Forelimb muscle (tissue), 1 donor: ENCODE results near the gene AP3D1. TPM values are rescaled to one million over a fixed set of nuclear protein-coding genes. Genes with fewer than 3 reads are reported as not detected.

Experiments used
- DNase-seq: peaks from one replicate; pipeline ENCODE4 v3.0.0-alpha.2; 2013; ENCODE audit warnings: low read depth
- polyA plus RNA-seq: library from polyadenylated mRNA; unstranded; fragments of 120-200 nt; gene quantifications from one replicate; pipeline ENCODE4 v1.2.1, GENCODE V29; 2013; ENCODE audit not compliant: insufficient read length

Gene AP3D1
- polyA plus RNA-seq, 1 donor, result 53.5 TPM

DNA sequence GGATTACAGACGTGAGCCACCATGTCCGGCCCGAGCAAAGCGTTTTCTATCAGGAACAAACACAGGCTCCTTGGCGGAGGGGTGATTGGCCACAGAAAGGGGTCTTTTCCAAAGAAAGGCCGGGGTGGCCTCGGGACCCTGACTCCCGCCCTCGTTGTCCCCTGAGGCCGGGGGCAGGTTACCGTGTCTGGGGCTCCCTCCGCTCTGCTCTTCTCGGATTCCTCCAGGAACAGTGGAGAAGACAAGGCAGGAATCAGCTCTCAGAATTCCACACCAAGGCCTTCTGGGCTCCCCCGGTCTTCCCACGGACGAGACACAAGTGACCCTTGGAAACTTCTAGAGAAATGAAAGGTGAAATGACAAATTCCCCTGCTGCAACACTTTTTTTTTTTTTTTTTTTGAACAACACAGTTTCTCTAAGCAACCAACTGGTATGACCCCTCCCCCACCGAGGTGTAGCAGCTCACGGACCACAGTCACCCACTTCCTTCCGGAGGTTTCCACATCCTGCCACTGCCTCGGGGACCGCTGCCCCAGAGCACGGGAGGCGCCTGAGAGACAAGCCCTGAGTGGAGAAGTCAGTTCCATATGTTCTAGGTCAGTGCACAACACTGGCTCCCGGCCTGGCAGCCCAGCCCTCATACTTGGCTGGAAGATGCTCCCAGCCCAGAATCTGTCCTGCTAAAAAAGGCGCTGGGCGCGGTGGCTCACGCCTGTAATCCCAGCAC, 66.2 kb downstream of the AP3D1 start:
- no peak for DNase-seq

DNA sequence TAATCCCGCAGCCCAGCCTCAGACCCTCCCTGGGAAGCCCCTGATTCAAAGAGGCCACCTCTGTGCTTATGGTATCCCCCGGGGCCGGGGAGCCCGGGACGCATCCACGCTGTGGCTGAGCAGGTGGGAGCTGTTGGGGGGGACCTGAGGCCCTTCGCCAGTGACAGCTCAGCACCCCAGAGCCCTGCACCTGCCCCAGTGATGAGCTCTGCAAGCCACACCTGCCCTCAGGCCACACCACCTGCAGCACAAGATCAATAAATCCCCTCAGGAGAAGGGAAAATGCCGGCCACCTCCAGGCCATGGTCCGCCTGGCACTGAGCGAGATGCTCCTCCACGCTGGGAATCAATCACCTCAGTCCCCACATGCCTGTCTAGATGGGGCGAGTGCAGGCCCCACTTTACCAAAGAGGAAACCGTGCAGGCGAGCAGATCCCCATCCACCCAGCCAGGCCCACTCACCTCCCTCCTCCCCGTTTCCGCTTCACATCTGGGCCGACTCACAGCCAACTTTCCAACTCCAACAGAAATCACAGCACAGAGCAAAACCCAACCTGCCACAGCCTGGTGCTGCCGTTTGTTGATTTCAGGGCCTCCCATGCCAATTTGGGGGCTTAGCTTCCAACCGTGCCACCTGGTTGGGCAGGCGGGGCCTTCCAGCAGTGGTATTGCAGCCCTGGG, 68.1 kb downstream of the AP3D1 start:
- DNase-seq, result no peak

DNA sequence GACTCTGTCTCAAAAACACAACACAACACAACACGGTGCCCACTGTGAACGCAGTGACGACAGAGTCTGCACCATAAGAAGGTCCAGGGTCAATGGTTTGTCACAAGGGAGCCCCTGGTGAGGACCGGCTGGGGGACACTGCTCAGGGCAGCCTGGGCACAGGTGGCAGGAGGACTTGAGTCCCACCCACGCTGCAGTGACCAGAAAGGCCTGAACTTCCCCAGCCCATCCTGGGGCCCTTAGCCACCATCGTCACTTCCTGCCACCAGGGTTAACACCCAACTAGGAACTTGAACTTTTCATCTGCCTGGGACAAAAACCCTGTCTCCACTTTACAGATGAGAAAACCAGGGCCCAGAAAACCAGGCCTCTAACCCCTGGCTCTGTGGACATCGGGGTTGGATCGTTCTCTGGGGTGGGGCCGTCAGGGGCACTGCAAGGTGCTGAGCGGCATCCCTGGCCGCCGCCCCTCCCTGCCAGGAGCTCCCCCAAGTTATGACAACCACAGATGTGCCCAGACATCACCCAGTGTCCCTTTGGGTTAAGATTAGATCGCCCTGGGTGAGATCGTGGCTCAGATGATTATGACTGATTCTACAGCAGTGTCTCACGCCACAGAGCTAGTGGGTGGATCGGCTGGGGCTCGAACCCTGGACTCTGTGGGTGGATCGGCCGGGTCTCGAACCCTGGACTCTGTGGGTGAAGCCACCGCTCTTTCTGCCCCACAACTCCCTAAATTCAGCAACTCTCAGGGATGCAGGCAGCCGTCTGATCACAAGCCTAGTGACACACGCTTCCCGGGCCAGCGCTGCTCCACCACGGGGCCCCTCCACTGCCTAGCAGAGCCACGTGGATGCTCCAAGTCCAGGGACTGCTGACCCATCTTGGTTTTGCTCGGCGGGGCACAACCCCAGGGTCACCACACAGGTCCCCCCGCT, 69.2 kb downstream of the AP3D1 start:
- no peak for DNase-seq

DNA sequence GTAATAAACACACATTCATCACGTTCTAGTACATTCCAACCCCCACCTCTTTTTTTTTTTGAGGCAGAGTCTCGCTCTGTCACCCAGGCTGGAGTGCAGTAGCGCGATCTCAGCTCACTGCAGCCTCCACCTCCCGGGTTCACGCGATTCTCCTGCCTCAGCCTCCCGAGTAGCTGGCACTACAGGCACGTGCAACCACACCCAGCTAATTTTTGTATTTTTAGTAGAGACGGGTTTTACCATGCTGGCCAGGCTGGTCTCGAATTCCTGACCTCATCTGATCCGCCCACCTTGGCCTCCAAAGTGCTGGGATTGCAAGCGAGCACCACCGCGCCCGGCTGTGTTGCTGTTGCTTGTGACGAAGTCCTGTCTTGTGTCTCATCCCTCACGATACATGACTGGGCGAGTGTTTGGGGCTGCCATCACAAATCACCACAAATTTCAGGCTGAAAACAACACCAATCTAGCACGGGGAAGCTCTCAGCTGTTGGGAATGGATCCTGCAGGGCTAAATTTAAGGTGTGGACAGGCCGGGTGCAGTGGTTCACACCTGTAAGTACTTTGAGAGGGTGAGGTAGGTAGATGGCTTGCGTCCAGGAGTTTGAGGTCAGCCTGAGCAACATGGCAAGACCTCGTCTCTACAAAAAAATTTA, 70.9 kb downstream of the AP3D1 start:
- DNase-seq, result no peak

DNA sequence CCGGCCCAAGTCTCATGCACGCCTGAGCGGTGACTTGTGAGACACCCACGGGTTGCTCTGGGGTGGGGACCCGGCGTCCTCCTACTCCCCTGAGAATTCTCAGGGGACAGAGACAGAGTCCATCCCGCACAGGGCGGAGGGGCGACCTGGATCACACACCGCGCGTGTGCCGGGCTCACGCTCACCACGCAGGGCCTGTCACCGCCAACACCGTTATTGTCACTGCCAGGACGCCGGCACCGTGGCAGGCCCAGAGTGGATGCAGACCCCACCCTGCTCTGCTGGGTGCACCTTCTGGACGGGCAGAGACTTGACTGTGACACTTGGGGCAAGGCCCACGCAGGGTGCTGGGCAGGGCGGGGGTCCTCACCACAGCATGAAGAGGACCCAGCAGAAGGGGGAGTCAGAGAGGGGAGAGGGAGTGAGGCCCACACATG, 71.5 kb downstream of the AP3D1 start:
- DNase-seq, result no peak

DNA sequence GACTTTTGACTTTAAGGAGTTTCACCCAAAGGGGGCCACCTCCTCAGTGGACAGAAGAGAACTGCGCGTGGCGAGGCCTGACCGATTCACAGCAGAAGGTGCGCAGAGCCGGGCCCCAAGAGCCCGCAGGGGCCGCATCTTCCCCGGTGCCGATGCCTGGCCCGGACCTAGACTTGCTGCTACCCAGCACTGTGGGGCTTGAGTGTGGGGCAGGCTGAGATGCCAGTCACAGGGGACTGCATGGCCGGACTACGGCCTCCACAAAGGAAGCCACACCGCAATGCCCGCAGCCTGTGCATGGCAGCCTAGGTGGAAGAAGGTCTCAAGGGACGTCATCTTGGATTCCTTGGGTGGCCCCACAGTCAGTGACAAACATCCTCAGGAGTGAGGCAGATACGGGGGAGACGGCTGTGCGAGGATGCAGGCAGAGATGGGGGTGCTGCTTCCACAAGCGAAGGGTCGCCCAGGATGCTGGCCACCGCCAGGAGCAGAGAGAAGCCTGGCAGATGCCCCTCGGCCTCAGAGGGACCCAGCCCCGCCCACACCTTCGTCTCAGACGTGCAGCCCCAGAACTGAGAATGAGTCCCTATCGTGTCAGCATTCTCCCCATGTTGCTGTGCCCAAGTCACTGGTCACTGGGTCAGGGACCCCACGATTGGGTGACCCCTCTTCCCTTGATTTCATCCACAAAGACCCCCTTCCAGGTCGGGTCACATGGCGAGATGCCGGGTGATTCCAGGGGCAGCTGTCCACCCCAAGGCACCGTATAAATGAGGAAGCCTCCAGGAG, 72.1 kb downstream of the AP3D1 start:
- DNase-seq, result no peak

DNA sequence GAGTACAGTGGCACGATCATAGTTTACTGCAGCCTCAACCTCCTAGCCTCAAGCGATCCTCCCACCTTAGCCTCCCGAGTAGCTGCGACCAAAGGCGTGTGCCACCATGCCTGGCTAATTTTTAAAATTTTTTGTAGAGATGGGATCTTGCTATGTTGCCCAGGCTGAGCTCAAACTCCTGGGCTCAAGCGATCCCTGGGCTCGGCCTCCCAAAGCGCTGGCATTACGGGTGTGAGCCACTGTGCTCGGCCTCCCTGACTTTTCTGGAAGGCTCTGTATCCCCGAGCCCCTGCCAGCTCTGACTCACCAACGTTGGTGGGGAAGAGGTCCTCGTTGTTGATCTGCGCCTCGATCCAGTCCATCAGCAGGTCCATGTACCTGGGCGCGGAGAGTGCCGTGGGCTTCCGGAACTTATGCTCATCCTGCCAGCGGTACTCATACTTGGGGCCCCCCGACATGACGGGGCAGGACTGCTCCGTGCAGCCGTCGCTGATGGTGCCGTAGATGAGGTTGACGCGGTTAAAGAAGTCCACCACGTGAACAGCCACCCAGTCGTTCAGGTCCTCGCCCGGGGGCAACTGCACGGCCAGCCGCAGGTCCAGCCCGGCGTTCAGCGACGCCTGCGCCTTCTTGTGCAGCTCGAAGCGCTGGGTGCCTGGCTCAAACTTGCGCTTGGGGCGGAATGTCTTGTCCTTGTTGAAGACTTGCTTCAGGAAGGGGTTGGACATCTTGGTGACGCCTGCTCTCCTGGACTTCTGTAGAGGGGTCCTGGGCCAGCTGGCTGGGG, 73.3 kb downstream of the AP3D1 start:
- no peak for DNase-seq

DNA sequence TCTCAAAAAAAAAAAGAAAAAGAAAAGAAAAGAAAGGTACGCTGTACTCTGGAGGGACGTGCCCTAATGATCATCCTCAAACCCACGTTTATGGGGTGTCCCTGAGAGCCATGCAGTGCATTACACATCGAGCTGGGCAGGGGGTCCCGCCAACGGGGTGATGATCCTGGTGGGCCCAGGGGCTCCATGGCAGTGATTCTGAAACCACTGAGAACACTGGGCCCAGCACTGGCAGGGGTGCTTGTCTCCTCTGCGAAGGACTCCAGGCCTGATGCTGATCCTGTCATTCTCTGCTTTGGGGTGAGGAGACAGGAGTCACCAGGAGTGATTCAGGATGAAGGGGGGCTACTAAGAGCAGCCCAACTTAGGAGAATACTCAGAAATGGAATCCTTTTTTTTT, 74.0 kb downstream of the AP3D1 start:
- no peak for DNase-seq

DNA sequence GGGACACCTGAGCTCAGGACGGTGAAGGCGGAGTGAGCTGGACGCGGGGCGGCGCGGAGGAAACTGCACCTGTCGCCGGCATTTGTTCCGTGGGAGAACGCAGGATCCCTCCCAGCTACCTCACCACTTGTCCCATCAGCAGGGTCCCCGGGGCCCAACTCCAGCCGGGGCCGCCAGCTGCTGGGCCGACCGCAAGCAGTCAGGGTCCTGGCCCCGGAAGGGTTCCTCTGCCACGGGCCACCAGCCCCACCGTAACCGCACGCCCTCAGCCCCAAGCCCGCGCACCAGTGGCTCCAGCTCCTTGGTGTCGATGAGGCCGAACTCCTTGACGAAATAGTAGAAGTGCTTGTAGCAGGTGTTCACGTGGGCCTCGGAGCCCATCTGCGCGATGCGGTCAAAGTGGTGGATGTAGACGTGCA, 74.8 kb downstream of the AP3D1 start:
- no peak for DNase-seq

DNA sequence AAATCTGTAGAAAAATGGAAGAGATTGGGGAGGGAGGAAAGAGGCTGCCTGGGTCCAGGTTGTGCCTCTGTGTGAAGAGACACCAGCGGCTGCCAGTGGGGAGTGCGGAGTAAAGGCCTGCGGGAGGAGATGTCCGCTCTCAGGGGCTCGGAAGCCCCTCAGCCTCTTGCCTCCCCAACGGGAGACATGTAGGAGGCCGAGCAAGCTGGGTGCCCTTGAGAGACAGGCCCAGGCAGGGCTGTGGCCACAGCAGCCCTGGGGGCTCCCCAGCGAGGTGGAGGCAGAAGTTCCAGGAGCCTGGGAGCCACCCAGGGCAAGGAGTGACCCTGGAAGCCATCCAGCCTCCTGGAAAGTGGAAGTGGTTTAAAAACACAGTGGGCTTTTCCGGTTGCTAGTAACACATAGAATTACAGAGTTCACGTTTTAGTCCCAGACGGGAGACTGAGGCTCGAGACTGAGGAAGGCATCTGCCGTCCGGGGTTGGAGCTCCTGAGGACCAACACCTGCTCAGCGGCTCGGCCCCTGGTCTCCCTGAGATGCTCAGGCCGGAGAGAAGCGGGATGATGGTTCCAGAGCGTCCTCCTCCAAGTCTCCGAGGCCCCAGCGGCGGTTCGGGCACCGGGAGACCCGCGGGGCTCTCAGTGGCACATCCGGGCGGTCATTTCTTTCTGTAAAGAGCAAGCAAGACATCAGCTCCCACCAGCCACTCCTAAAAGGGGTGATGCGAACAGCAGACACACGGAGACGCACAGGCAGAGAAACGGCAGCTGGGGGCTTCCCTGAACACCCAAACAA, 78.4 kb downstream of the AP3D1 start:
- DNase-seq, result no peak

DNA sequence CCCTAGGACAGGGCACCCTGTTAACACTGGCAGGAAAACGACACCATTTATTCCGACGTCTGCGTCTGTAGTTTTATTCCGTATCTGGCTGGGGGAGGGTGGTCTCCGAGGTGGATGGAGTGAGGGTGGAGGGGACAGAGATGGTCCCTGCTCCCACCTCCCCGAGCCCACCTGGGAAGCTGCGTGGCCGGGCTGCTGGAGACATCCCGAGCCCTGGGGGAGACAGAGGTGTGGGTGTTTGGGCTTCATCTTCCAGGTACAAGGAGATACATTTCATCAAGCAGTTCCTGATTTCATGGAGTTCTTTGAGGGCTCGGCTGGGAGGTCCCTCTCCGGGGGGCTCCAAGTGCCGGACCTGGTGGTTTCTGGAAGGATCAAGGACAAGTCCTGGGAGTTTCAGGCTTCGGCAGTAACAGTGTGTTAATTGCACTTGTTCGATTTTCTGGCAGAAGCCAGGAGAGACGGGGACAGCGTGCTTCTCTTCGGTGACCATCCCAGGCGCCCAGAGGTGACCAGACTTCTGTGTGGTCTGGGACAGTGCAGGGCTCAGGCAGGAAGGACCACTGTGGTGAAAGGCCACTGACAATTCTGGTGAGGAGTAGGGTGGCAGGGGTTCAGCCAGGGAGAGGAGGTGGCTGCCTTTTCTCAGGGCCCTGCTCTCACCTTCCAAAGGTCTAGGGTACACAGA, 80.2 kb downstream of the AP3D1 start:
- no peak for DNase-seq

DNA sequence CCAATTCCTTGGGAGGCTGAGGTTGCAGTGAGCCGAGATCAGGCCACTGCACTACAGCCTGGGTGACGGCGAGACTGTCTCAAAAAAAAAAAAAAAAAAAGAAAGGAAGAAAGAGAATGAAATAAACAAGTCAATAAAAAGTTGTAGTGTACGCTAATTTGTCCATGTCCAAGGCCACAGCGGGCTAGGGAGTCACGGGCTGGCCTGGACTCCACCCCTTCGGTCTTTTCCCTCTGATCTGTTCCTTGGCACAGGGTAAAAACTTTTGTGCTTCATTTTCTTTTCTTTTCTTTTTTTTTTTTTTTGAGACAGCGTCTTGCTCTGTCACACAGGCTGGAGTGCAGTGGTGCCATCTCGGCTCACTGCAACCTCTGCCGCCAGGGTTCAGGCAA, 80.9 kb downstream of the AP3D1 start:
- no peak for DNase-seq

DNA sequence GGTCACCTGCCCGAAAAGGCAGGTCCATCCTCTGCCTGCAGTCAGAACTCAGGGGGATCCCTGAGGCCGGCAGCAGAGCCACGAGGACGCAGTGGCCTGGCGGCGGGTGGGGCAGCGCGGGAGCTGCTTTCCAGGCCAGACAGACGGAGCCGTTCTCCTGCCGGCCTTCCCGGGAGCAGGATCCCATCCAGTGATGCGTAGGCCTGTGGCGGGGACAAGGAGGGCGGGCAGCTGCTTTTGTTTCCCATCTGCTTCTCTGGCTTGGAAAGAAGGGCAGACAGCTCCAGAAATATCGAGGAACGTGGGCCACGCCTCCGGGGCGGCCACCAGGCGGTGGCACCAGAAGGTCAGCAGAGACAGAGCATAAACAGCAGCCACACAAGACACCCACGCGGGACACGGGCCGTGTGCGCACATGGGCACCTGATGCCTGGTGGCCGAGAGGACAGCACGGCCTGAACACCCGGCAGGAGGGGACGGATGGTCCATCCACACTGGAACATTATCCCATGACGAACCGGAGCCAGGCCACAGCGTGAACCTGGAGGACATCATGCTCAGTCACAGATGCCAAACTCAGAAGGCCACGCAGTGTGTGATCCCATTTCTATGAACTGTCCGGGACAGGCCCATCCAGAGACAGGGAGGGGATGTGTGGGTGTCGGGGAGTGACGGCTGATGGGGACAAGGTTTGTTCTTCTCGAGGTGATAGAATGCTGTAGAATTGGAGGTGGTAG, 86.4 kb downstream of the AP3D1 start:
- no peak for DNase-seq

DNA sequence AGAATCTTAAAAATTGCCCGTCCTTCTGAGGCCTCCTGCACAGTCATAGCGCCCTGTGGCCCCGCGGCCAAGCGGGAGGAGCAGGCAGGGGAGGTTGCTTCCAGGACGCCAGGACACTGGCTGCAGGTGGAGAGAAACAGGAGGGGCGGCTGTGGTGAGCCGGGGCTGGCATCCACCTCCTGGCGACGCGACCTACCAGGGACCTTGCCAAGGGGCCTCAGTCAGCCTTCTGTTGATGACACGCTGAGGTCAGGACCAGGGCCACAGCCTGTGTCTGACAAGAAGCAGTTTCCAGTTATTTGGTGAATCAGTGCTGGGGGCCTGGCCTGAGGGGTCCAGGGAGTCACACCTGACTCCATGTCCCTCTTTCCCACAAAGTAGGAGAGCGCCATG, 87.0 kb downstream of the AP3D1 start:
- no peak for DNase-seq

DNA sequence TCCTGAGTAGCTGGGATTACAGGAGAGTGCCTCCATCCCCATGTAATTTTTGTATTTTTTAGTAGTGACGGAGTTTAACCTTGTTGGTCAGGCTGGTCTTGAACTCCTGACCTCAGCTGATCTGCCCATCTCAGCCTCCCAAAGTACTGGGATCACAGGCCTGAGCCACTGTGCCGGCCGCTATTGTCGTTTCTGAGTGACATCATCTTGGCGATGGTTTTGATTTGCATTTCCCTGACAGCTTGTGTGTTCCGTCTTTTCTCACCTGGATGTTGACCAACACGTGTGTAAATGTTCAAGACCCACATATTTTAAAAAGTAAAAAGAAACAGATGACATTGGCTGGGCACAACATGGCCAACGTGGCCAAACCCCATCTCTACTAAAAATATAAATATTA, 87.5 kb downstream of the AP3D1 start:
- no peak for DNase-seq

DNA sequence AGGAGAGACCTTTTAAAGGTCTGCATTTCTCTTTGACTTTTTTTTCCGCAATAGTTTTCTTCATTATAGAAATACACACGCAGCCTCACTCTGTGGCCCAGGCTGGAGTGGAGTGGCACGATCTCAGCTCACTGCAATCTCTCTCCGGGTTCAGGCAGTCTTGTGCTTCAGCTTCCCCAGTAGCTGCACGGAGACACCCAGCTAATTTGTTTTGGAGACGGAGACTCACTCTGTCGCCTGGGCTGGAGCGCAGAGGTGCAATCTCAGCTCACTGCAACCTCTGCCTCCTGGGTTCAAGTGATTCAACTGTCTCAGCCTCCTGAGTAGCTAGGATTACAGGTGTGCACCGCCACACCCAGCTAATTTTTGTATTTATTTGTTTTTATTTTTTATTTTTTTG, 88.6 kb downstream of the AP3D1 start:
- no peak for DNase-seq

DNA sequence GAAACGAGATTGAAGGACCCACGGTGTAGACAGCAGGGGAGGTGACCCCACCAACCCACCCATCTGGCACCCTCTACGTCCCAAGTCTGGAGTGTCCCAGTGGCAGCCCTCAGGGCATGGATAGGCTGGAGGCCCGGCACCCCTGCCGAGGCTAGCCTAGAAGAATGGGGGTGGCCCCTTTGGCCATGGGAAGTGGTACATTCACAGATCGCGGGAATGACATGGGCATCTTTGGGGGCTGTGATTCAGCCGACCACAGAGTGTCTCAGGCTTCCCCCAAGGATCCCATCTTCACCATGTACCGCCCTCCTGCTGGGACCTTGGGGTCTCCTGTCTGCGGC, 89.0 kb downstream of the AP3D1 start:
- no peak for DNase-seq
